GM21717 (cell line): ENCODE measurements around the gene NECTIN3.

ENCODE experiments used
- ATAC-seq: cut with Tn5 transposase; IDR thresholded peaks from one replicate; pipeline ENCODE4 v1.9.1; 2021; ENCODE audit warnings: mild to moderate bottlenecking, moderate library complexity; ENCODE audit not compliant: unreplicated experiment

Gene NECTIN3

DNA sequence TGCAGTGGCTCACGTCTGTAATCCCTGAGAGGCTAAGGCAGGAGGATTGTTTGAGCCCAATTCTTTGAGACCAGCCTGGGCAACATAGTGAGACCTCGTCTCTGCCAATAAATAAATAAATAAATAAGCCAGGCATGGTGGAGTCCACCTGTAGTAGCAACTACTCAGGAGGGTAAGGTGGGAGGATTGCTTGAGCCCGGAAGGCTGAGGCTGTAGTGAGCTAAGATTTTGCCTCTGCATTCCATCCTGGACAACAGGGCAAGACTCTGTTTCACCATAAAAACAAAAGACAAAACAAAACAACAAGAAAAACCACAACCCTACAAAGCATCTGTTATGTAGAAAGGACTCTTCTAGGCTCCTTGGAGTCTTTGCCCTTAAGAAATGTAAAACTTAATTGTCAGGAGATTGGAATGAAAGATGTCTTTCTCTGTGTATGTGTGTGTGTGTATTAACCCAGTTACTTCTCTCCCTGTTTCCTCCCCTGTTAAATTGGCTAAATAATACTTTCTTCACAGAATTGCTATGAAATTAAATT, 9.5 kb downstream of the NECTIN3 start:
- ATAC-seq, result no peak

DNA sequence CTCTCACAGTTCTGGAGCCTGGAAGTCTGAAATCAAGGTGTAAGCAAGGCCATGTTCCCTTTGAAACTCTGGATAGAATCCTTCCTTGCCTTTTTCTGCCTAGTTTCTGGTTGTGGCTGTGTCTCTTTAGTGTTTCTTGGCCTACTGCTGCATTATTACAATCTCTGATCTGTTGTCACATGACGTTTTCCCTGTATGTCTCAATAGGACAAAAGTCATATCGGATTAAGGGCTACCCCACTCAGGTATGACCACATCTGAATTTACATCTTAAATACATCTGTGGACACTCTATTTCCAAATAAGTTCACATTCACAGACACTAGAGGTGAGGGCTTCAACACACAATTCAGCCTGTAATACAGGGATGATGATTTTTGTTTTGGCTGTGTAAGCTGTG, 13.3 kb downstream of the NECTIN3 start:
- ATAC-seq, result no peak

DNA sequence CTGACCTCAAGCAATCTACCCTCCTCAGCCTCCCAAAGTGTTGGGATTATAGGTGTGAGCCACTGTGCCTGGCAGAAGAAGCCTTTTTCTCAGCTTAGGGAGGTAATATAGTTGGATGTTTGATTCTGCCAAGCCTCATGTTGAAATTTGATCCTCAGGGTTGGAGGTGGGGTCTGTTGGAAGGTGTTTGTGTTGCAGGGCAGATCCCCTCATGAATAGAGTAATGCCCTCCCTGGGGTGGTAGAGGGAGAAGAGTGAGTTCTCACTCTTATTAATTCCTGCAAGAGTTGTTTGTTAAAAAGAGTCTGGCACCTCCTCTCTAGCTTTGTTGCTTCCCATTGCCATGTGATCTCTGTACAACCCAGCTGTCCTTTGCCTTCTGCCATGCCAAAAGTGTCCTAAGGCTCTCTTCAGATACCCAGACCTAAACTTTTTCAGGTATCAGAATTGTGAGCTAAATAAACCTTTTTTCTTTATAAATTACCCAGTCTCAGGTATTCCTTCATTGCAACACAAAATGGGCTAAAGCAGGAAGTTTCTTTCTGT, 16.4 kb downstream of the NECTIN3 start:
- no peak for ATAC-seq

DNA sequence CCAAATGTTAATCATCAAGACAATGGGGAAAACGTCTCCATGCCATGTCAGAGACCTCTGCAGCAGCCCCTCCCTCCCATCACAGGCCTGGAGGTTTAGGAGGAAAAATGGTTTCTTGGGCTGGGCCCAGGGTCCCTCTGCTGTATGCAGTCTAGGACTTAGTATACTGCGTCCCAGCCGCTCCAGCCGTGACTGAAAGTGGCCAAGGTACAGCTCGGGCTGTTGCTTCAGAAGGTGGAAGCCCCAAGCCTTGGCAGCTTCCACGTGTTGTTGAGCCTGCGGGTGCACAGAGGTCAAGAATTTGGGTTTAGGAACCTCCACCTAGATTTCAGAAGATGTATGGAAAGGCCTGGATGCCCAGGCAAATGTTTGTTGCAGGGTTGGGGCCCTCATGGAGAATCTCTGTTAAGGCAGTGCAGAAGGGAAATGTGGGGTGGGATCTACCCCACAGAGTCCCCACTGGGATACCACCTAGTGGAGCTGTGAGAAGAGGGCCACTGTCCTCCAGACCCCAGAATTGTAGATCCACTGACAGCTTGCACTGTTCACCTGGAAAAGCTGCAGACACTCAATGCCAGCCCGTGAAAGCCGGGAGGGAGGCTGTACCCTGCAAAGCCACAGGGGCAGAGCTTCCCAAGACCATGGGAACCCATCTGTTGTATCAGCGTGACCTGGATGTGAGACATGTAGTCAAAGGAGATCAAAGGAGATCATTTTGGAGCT, 25.0 kb downstream of the NECTIN3 start:
- no peak for ATAC-seq

DNA sequence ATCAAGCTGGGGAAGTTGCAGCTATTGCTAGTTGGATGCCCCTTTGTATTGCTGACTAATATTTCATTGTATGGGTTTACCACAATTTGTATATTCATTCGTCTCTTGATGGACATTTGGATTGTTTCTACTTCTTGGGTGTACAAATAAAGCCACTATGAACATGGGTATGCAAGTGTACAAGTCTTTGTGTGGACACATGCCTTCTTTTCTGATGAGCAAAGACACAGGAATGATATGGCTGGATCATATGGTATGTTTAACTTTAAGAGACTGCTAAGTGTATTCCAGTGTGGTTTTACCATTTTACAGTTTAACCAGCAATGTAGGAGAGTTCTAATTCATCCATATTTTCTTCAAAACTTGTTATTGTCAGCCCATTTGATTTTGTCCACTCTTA, 32.2 kb downstream of the NECTIN3 start:
- ATAC-seq, result no peak

DNA sequence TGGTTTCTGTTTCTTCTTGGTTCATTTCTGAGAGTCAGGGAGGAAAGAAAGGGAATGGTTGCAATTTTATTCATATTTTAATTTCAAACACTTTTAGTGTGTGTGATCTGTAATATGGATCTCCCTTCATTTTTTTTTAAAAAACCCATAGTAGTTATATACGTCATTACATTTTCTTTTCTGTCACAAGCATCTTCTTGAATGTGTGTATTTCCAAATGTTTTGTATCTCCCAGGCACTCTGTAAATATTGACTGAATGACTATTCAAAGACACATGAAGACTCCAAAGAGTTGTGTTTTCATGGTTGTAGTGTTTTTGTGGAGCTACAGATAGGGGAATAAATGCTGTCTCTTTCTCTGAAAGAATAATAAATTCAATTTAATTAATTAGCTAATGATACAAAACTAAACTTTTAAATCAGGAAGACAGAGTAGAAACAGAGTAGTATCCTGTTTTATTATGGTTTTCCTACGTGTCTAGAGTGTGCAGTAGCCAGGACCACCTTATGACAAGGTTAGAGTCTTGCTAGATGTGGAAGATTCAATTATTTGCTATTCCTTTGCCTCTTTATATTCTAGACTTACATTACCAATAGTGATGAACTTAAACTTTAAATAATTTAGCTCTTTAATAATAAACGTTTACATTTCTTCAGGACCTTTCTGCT, 35.5 kb downstream of the NECTIN3 start:
- no peak for ATAC-seq

DNA sequence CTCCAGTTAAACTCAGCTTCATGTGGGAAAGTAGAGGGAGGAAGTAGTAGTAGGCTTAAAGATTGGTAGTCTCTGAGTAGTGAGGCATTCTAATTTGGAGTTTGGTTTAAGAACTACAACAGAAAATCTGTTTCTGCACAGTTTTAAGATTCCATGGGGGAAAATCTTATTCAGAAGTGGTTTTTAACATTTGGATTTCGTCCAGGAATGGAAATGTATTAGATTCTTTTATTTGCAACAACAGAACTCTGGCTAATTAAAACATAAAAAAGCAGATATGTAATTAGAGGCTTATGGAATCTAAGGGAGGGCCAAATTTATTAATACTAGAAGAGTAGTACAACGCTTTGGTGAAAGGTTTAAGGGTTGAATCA, 36.0 kb downstream of the NECTIN3 start:
- no peak for ATAC-seq

DNA sequence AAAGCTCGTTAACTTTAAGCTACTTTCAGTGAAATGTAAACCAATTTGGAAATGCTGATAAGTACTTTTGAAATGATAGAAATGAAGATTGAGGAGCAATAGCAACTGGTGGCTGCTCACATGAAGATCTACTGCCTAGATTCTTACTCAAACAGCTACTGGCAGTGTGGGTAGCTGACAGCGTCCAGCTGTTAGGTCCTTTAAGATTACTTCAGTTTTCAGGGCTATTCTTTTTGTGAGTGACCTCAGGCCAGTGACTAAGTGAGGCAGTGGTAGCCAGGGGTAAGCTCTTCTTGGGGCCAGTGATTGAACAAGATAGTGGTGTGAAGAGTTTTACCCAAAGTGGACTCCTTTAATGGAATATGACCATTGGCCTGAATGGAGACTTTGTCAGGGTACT, 41.3 kb downstream of the NECTIN3 start:
- no peak for ATAC-seq

DNA sequence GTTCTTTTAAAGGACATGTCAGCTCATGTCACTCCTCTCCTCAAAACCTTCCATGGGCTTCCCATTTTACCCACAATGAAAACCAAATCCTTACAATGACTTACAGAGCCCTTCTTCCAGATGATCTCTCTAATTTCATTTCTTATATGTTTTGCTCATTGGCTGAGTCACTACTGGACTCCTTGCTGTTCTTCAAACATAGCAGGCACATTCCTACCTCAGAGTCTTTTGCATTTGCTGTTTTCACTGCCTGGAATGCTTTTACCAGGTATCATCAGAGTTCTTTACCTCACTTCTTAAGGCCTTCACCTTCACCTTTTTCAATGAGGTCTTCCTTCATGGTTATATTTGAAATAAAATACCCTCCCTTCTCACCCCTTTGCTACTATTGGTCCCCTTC, 57.3 kb downstream of the NECTIN3 start:
- no peak for ATAC-seq

DNA sequence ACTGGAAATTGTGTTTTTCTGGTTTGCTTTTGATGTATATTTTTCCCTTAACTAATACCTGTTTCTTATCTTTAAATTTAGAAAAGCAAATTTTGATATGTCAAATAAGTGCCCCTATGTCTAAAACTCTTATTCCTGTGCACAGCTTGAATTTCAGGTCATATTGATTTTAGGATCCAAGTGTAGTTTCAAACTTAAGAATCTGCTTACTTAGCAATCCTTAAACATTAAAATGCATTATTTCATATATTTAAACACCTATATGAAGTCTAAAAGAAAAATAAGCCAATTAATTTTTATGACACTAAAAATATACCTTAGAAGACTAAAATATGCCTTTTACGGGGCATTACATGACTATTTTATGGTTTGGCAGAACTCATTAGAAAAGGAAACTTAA, 59.2 kb downstream of the NECTIN3 start:
- ATAC-seq, result no peak

DNA sequence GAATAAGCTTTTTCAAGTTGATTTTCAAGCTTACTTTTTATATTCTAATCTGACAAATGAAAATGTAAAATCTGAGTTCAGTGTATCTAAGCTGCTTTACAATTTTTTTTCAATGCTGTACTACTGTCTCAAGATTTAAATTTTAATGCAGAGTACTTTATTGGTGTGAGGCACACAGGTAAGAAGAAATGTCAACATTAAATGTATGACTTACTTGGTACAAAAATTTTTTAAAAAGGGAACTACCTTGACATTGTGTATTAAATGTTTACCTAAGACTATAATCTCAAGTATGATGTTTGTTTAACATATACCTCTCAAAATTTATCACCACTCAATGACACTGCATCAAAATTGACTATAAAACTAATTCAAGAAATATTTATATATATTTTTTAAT, 62.7 kb downstream of the NECTIN3 start:
- no peak for ATAC-seq

DNA sequence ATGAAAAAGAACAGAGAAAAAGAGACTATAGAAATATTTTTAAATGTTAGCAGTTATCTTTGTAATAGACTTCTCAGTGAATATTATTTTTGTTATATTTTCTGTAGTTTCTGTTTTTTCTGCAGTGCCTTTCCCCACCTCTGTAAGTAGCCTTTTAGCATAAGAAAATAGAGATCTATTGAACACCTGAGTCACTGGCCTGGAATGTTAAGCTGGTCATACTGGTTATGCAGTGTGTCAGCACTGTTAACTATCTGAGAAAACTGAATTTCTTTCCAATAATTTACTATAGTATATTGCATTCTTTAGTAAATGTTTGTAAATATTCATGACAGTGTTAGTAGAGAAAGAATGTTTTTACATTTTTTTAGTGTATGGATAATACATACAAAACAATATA, 79.8 kb downstream of the NECTIN3 start:
- ATAC-seq, result no peak

DNA sequence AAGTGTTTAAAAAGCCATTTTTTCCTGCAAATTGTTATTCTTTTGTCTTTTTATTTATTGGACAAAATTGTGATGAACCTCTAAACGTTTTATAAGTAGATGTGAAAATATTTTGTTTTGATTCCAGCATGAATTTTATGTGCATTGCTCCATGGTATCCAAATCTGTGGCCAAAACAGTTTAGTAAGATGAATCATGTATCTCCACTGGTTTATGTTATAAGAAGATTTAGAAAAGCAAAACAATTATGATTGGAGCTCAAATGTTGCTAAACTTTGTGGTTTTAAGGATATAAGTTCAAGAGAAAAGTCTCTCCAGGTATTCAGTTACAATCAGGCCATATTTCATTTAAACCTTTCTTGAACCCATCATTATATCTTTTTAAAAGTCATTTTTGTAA, 80.9 kb downstream of the NECTIN3 start:
- ATAC-seq, result no peak

DNA sequence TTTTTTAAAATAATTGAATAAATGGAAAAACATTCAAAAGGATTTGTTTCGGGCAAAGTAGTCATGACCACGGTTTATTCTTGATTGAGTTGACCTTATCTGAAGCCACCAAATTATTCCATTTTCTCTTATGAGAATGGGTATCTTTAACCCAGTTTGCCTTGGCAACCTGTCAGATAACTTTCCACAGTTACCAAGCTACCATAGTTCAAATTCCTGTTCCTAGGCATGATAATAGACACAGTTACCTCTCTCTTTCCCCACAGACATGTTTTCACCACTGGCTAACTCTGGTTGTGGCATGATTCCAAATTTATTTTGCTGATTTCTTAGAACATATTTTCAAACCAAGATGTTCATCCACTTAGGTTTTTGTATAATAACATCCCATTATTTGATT, 84.9 kb downstream of the NECTIN3 start:
- ATAC-seq, result no peak

DNA sequence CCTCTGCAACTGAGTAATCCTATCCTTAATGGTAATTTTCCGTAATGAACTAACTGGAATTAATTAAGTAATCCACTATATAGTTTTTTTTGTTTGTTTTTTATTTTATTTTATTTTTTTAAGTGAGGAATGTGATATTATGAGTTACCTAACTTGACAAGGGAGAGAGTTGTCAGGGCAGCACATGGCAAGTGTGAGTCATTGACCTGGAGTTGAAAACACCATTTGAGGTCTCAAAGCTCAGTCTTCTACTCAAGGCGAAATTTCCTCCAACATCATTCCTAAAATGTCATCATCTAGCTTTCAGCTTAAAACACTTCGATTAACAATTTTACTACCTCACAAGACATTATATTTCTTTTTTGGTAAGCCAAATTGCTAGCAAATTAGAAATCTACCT, 87.8 kb downstream of the NECTIN3 start:
- no peak for ATAC-seq

DNA sequence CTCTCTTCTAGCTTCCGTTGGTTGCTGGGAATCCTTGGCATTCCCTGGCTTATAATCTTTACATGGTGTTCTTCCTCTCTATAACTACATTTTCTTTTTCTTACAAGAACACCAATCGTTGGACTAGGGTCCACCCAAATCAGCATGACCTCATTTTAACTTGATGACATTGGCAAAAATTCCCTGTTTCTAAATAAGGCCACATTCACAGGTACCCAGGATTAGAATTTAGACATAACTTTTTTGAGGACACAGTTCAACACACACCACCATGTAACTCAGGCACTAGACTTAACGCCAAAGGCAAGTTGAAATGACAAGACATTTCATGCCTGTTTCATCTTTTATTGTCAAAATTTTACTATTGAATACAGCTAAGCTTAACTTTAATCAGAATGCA, 93.0 kb downstream of the NECTIN3 start:
- ATAC-seq, result no peak

DNA sequence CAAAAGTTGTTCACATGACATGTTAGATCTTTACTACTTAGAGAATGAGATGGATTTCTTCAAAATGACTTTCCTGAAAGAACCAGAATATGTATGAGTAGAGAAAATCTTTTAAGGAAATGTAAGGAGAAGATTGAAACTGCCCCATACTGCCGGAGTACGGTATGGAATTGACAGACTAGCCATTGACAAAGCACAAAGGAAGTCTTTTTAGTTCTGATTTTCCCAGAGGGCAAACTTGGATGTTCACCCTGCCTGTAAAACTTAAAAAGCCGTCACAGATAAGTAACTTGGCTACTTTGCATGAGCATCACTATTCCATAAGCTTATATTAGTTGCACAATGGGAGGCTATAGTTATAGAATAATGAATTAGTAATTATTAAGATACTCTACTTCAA, 93.8 kb downstream of the NECTIN3 start:
- ATAC-seq, result no peak

DNA sequence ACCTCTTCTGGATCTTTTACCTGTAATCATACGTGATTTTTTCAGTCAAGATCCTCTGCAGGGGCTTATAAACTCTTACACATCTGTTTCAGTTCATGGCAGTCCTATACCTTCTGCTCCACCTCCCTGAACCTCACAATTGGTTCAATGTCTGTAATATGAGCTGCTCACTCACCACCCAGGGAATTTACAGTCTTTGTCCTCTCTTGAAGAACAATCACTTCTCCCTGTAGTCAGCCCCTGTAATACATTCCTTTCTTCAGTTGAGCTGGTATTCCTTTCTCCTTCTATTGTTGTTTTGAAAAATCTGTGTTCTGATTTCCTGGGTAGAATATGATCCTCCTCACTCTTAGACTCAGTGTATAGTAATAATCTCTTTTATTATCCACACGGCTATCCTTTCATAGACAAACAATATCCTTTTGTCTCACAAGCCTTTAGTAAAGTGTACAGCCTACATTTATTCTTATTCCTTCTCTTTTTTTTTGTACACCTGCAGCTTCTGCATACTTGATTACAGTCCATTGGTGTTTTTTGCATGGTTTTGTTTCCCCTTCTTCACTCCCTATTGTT, 101.8 kb downstream of the NECTIN3 start:
- ATAC-seq, result no peak

DNA sequence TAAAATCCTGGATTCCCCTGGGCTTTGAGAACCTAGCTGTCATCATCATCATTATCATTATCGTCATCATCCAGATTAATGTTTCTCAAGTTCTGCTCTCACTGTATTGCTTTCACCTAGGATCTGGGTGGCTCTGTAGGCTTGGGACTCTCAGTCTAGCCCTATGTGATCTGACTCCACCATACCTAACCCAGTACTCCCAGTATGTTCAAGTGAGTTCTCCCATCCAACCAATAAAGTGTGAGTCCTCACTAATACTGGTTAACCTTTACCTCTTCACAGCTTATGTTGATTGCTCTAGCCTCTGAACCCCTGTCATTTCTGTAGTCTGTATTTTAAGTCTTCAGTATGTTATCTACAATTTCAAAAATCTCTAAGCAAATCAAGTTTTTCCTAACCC, 102.3 kb downstream of the NECTIN3 start:
- ATAC-seq, result no peak

DNA sequence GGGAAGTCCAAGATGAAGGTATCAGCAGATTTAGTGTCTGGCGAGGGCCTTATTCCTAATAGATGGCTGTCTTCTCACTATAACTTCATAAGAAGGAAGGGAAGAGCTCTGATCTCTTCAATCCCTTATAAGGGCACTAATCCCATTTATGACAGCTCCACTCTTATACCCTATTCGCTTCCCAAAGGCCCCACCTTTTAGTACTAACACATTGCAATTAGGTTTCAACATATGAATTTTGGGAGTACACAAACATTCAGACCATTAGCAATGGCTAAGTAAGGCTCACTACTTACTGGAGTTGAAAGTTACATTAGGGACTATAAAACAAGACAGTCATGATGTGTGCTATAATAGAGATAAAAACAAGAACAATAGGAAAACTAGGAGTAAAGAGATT, 118.9 kb downstream of the NECTIN3 start:
- ATAC-seq, result no peak

DNA sequence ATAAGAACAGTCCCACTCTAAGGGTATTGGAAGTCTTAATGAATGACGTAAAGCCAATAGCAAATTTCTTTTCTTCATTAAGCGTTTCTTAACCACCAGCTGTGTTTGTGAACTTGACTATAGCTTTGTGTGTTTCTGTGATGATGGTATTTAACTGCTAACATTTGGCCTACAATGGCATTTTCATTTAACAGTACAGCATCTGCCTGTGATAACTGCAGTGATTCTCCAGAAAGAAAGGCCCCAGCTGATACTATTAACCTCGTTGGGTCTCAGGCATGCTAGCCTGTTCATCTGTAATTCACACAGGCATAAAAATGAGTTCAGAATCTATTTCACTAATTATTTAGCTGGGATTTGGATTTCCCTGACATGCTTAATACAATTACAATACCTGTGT, 121.9 kb downstream of the NECTIN3 start:
- ATAC-seq, result no peak

DNA sequence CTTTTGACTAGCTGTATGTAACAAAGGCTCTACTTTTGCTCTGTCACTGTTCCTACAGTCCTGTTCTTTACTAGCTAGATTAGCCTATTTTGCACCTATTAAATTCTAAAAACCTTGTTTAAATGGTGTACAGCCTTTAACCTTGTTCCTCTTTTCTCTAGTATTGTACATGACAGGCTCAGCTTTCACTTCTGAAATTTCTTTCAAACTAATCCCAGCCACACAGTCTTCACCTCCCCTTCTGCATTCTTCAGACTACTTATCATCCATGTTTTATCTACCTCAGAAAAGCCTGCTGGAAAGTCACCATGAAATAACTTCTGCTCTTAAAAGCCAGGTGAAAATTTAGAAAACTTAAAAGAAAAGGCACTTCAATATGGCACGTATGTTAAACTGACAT, 122.4 kb downstream of the NECTIN3 start:
- no peak for ATAC-seq
